HG03175 (cell line): ENCODE results near the gene MAPK8.
"Not testable (repeated sequence)": the region's sequence is repeated elsewhere in the genome, so short reads cannot be mapped to it uniquely, and the experiment has no call there.

Experiments
- ATAC-seq: cut with Tn5 transposase; IDR thresholded peaks from one replicate; pipeline ENCODE4 v1.9.1; 2021; ENCODE audit warnings: mild to moderate bottlenecking, moderate library complexity; ENCODE audit not compliant: unreplicated experiment

The MAPK8 gene

GRCh38 chr10:48414778-48415177 lies 108.3 kb downstream of the MAPK8 start:
- no peak for ATAC-seq

GRCh38 chr10:48416584-48417232 lies 110.2 kb downstream of the MAPK8 start:
- no peak for ATAC-seq

- no peak for ATAC-seq
Observed at GRCh38 chr10:48417374-48417773, 110.9 kb downstream of the MAPK8 start.

- peak; percentile 45 for ATAC-seq
Observed at GRCh38 chr10:48418189-48418788, 111.8 kb downstream of the MAPK8 start.

GRCh38 chr10:48419714-48420113 lies 113.2 kb downstream of the MAPK8 start:
- ATAC-seq = no peak

GRCh38 chr10:48421862-48422261 lies 115.4 kb downstream of the MAPK8 start:
- ATAC-seq = not testable (repeated sequence)

- no peak for ATAC-seq
Observed at GRCh38 chr10:48423884-48424283, 117.4 kb downstream of the MAPK8 start.

- ATAC-seq = no peak
Observed at GRCh38 chr10:48428896-48429295, 122.4 kb downstream of the MAPK8 start.

GRCh38 chr10:48429309-48429708 lies 122.8 kb downstream of the MAPK8 start:
- ATAC-seq = no peak

- no peak for ATAC-seq
Observed at GRCh38 chr10:48430402-48430993, 124.0 kb downstream of the MAPK8 start.

GRCh38 chr10:48431871-48432270 lies 125.4 kb downstream of the MAPK8 start:
- ATAC-seq = no peak

GRCh38 chr10:48437546-48437945 lies 131.1 kb downstream of the MAPK8 start:
- no peak for ATAC-seq

- no peak for ATAC-seq
Observed at GRCh38 chr10:48439031-48439430, 132.6 kb downstream of the MAPK8 start.

- no peak for ATAC-seq
Observed at GRCh38 chr10:48439581-48440041, 133.1 kb downstream of the MAPK8 start.

GRCh38 chr10:48440771-48441170 lies 134.3 kb downstream of the MAPK8 start:
- no peak for ATAC-seq

GRCh38 chr10:48442090-48442808 lies 135.8 kb downstream of the MAPK8 start:
- ATAC-seq = no peak

GRCh38 chr10:48442809-48443177 lies 136.3 kb downstream of the MAPK8 start:
- ATAC-seq = no peak

- no peak for ATAC-seq
Observed at GRCh38 chr10:48444266-48444665, 137.8 kb downstream of the MAPK8 start.

- no peak for ATAC-seq
Observed at GRCh38 chr10:48444861-48445841, 138.7 kb downstream of the MAPK8 start.

- ATAC-seq = no peak
Observed at GRCh38 chr10:48445932-48446331, 139.5 kb downstream of the MAPK8 start.

- ATAC-seq = no peak
Observed at GRCh38 chr10:48446785-48447184, 140.3 kb downstream of the MAPK8 start.
